Fibroblast of lung (primary cell): ENCODE measurements around the gene XPC.

Experiments
- EZH2 ChIP-seq: IDR thresholded peaks from 2 replicates; pipeline ENCODE4 v1.5.1; 2012; ENCODE audit warnings: low read length, control low read depth, mild to moderate bottlenecking; ENCODE audit errors: missing control alignments
- TF ChIP-seq, protein P1 (sequence below), 2 donors: IDR thresholded peaks in 1 of 2; conservative IDR thresholded peaks in 1 of 2; 1 replicate in 1 of 2; 2 replicates in 1 of 2; pipeline ENCODE4 v1.5.1; 2011 to 2012; ENCODE audit warnings: low read length in 2 of 2, control low read depth in 1 of 2, inconsistent platforms in 1 of 2, low read depth in 1 of 2, mild to moderate bottlenecking in 1 of 2

DNA sequence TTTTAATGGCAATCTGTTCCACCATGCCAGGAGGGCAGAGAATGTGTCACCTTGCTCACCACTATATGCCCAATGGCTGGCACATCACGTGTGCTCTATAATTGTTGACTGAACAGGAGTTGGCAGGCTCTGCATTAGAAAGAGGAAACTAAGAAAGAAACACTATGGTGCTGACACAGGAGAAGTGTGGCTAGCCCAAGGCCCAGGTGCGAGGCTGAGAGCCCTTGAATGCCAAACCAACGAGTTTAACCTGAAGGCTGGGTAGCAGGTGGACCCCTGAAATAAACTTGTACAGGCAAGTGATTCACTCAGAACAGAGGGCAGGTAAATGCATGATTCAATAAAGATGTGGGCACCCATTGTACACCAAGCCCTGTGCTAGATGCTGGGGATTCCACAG, 56.1 kb downstream of the XPC start:
- TF ChIP-seq, protein P1, sequence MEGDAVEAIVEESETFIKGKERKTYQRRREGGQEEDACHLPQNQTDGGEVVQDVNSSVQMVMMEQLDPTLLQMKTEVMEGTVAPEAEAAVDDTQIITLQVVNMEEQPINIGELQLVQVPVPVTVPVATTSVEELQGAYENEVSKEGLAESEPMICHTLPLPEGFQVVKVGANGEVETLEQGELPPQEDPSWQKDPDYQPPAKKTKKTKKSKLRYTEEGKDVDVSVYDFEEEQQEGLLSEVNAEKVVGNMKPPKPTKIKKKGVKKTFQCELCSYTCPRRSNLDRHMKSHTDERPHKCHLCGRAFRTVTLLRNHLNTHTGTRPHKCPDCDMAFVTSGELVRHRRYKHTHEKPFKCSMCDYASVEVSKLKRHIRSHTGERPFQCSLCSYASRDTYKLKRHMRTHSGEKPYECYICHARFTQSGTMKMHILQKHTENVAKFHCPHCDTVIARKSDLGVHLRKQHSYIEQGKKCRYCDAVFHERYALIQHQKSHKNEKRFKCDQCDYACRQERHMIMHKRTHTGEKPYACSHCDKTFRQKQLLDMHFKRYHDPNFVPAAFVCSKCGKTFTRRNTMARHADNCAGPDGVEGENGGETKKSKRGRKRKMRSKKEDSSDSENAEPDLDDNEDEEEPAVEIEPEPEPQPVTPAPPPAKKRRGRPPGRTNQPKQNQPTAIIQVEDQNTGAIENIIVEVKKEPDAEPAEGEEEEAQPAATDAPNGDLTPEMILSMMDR (conservative IDR thresholded peaks at IDR 0.05 in 1 of 2, IDR thresholded peaks at IDR 0.05 in 1 of 2; ENCODE audit: low read depth in 1 of 2, low read length in 2 of 2): no peak
- TF ChIP-seq EZH2: no peak
